ENCODE measurements around the gene GATAD2B. TPM values are rescaled to one million over a fixed set of nuclear protein-coding genes. Genes with fewer than 3 reads are reported as not detected.

The GATAD2B gene
- total and polyA plus RNA-seq, 2 of the 4 experiments (the other 2 are of a cell fraction) = 3.8 to 6.2 TPM

- no peak overlapping the region for H3K4ac ChIP-seq (ENCODE audit: low read depth, low read length)
- no peak overlapping the region for H4K8ac ChIP-seq (ENCODE audit: low read depth in 2 of 2, low read length in 2 of 2)
- H3K27ac ChIP-seq (ENCODE audit: insufficient read depth, low read length) = no peak overlapping the region
- H3K56ac ChIP-seq (ENCODE audit: extremely low read depth, insufficient read depth, low read length) = no peak overlapping the region
- dilution Hi-C loops (cut with HindIII; ENCODE audit: low sequenced_read_pairs, unreplicated experiment) (no loop called here), in situ Hi-C loops (cut with MboI; ENCODE audit: low sequenced_read_pairs) (no loop called here), intact Hi-C loops (cut with micrococcal nuclease) (no loop called here)
- no peak for TF ChIP-seq POLR2A (IDR thresholded peaks at IDR 0.05; ENCODE audit: low read depth, low read length)
- no peak for TF ChIP-seq RAD21 (IDR thresholded peaks at IDR 0.05; ENCODE audit: low read length)
- TF ChIP-seq, protein P1, sequence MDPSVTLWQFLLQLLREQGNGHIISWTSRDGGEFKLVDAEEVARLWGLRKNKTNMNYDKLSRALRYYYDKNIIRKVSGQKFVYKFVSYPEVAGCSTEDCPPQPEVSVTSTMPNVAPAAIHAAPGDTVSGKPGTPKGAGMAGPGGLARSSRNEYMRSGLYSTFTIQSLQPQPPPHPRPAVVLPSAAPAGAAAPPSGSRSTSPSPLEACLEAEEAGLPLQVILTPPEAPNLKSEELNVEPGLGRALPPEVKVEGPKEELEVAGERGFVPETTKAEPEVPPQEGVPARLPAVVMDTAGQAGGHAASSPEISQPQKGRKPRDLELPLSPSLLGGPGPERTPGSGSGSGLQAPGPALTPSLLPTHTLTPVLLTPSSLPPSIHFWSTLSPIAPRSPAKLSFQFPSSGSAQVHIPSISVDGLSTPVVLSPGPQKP (IDR thresholded peaks at IDR 0.05; ENCODE audit: borderline replicate concordance, low read depth, low read length) = no peak
- TF ChIP-seq MAFK (IDR thresholded peaks at IDR 0.05; ENCODE audit: low read depth, low read length) = no peak
- TF ChIP-seq CTCF (conservative IDR thresholded peaks at IDR 0.05; ENCODE audit: low read depth, low read length) = no peak
- no peak for TF ChIP-seq BHLHE40 (IDR thresholded peaks at IDR 0.05; ENCODE audit: low read depth, low read length)
- TF ChIP-seq CHD1 (IDR thresholded peaks at IDR 0.05; ENCODE audit: low read depth, low read length) = no peak
- no peak for TF ChIP-seq USF2 (IDR thresholded peaks at IDR 0.05; ENCODE audit: low read depth, low read length)
- no peak for TF ChIP-seq MAZ (IDR thresholded peaks at IDR 0.05; ENCODE audit: borderline replicate concordance, low read depth, low read length)
- TF ChIP-seq RCOR1 (IDR thresholded peaks at IDR 0.05; ENCODE audit: insufficient replicate concordance, low read length) = no peak
- TF ChIP-seq FOS (IDR thresholded peaks at IDR 0.05; ENCODE audit: low read depth, low read length) = no peak
- no peak for TF ChIP-seq SMC3 (IDR thresholded peaks at IDR 0.05; ENCODE audit: low read depth, low read length)
- no peak for TF ChIP-seq MXI1 (IDR thresholded peaks at IDR 0.05; ENCODE audit: borderline replicate concordance, low read depth, low read length)
- no peak for TF ChIP-seq NFE2L2 (IDR thresholded peaks at IDR 0.05; ENCODE audit: low read depth, low read length)
- no peak for TF ChIP-seq RFX5 (IDR thresholded peaks at IDR 0.05; ENCODE audit: low read depth, low read length)
- no peak for TF ChIP-seq CEBPB (IDR thresholded peaks at IDR 0.05; ENCODE audit: low read depth, low read length)
- H3K9ac ChIP-seq (ENCODE audit: low read depth, low read length) = no peak overlapping the region
- DNase-seq = no peak
- no peak overlapping the region for H2BK5ac ChIP-seq (ENCODE audit: low read depth, low read length, poor library complexity, severe bottlenecking)
- H4K91ac ChIP-seq (ENCODE audit: insufficient read depth, low read depth, low read length) = no peak overlapping the region
- no peaks in the 10 kb centered on the region for H3K9me3 ChIP-seq (ENCODE audit: control insufficient read depth, insufficient read depth, low read length)
- H3K18ac ChIP-seq (ENCODE audit: low read depth, low read length) = no peak overlapping the region
- no peaks in the 10 kb centered on the region for H3K36me3 ChIP-seq (ENCODE audit: control insufficient read depth, insufficient read depth, low read length)
- ChIA-PET POLR2A (ENCODE audit: unreplicated experiment) (no interaction called here), CTCF (no interaction called here)
- H3K23ac ChIP-seq (ENCODE audit: low read depth, low read length) = no peak overlapping the region
- H3K27me3 ChIP-seq (ENCODE audit: control insufficient read depth, insufficient read depth, low read length) = no peaks in the 10 kb centered on the region
- H2BK120ac ChIP-seq (ENCODE audit: low read depth, low read length) = no peak overlapping the region
- H2AK5ac ChIP-seq (ENCODE audit: low read depth, low read length) = no peak overlapping the region
- no peak overlapping the region for H4K5ac ChIP-seq (ENCODE audit: low read depth, low read length)
- no TSS peak for BruUV-seq (replicated peaks)
- H2AFZ ChIP-seq (replicated peaks; ENCODE audit: low read length, poor library complexity) = no peak overlapping the region
- no peak overlapping the region for H2BK20ac ChIP-seq (ENCODE audit: low read depth, low read length)
- H3K14ac ChIP-seq (replicated peaks; ENCODE audit: low read depth, low read length) = no peak overlapping the region
- H4K20me1 ChIP-seq (ENCODE audit: insufficient read depth, low read length) = no peaks in the 10 kb centered on the region
- H3K4me1 ChIP-seq (ENCODE audit: control insufficient read depth, insufficient read depth, low read length) = peaks cover 13% of the 10 kb centered on the region
- no peak overlapping the region for H2BK15ac ChIP-seq (ENCODE audit: low read depth, low read length)
- peaks cover 0 to 3% of the 10 kb centered on the region in 2 experiments; a peak in 1 of 4 replicates for H3K79me1 ChIP-seq (ENCODE audit: low read depth in 1 of 2, low read length in 2 of 2)
- peaks cover 5% of the 10 kb centered on the region for H3K9me1 ChIP-seq (ENCODE audit: insufficient read depth, low read length)
- H3K4me2 ChIP-seq (ENCODE audit: low read depth, low read length) = no peak overlapping the region
- no CpG with 5 or more reads among the region's 4 CpGs for WGBS, 2 experiments (ENCODE audit: extremely low coverage in 2 of 2, insufficient read length in 1 of 2)
- no peak overlapping the region for H2AK9ac ChIP-seq (replicated peaks; ENCODE audit: low read depth, low read length, poor library complexity)
- H3K4me3 ChIP-seq (ENCODE audit: insufficient read depth, low read depth, low read length) = no peak overlapping the region
- ATAC-seq (ENCODE audit: low read depth) = no peak
Measured at GRCh38 chr1:153786038-153786790, 136.6 kb downstream of the GATAD2B start.
